GM18520 (cell line): ENCODE results near the gene GALK2.
"Not testable (repeated sequence)": the region's sequence is repeated elsewhere in the genome, so short reads cannot be mapped to it uniquely, and the experiment has no call there.

ENCODE experiments used
- ATAC-seq: cut with Tn5 transposase; IDR thresholded peaks from one replicate; pipeline ENCODE4 v1.9.1; 2021; ENCODE audit not compliant: unreplicated experiment

The GALK2 gene

GRCh38 chr15:49328941-49329340, 158.9 kb downstream of the GALK2 start:
- no peak for ATAC-seq

- no peak for ATAC-seq
Observed at GRCh38 chr15:49330166-49330565, 160.1 kb downstream of the GALK2 start.

GRCh38 chr15:49331442-49331841, 161.4 kb downstream of the GALK2 start:
- ATAC-seq: no peak

GRCh38 chr15:49331951-49332350, 161.9 kb downstream of the GALK2 start:
- no peak for ATAC-seq

- ATAC-seq: no peak
Observed at GRCh38 chr15:49339656-49340055, 169.6 kb downstream of the GALK2 start.

GRCh38 chr15:49343546-49343945, 173.5 kb downstream of the GALK2 start:
- ATAC-seq: no peak

- not testable (repeated sequence) for ATAC-seq
Observed at GRCh38 chr15:49354439-49354838, 184.4 kb downstream of the GALK2 start.

- no peak for ATAC-seq
Observed at GRCh38 chr15:49361370-49361769, 191.3 kb downstream of the GALK2 start.

GRCh38 chr15:49366496-49366895, 196.4 kb downstream of the GALK2 start:
- no peak for ATAC-seq

- no peak for ATAC-seq
Observed at GRCh38 chr15:49370782-49371181, 200.7 kb downstream of the GALK2 start.

GRCh38 chr15:49372366-49372765, 202.3 kb downstream of the GALK2 start:
- ATAC-seq: no peak

GRCh38 chr15:49379996-49380395, 209.9 kb downstream of the GALK2 start:
- ATAC-seq: no peak

GRCh38 chr15:49380912-49381311, 210.9 kb downstream of the GALK2 start:
- no peak for ATAC-seq
